ENCODE data around the gene RPL6. TPM values are rescaled to one million over a fixed set of nuclear protein-coding genes. Genes with fewer than 3 reads are reported as not detected.

RPL6 gene
- total and polyA plus RNA-seq, 3 donors from 2014 or later, result 343 to 600 (median 498) TPM

- no peaks in the 10 kb centered on the region for H3K4me1 ChIP-seq
- TF ChIP-seq CTCF (IDR thresholded peaks at IDR 0.05), result no peak
- TF ChIP-seq POLR2A (IDR thresholded peaks at IDR 0.05), result no peak
- no peaks in the 10 kb centered on the region for H3K36me3 ChIP-seq (ENCODE audit: low read depth, missing control alignments)
- H3K9me3 ChIP-seq, result no peaks in the 10 kb centered on the region
- H3K27ac ChIP-seq, result no peak overlapping the region
- no peak for DNase-seq
- intact Hi-C loops (cut with DNase I; ENCODE audit: low total_unique reads), result no loop called here
- WGBS, 2 donors, result 89 to 99% methylated on average over 4 of the region's 4 CpGs
- no peak overlapping the region for H3K4me3 ChIP-seq
- H3K27me3 ChIP-seq, result no peaks in the 10 kb centered on the region
Measured at GRCh38 chr12:112361271-112361670, 48.1 kb downstream of the RPL6 start.

- Histone ChIP-seq H3K27ac (no peak overlapping the region), H3K4me1 (no peaks in the 10 kb centered on the region), H3K36me3 (ENCODE audit: low read depth, missing control alignments) (no peaks in the 10 kb centered on the region), H3K4me3 (no peak overlapping the region), H3K9me3 (no peaks in the 10 kb centered on the region), H3K27me3 (no peaks in the 10 kb centered on the region)
- intact Hi-C loops (cut with DNase I; ENCODE audit: low total_unique reads), result no loop called here
- WGBS, 2 donors, result 91 to 93% methylated on average over 4 of the region's 4 CpGs
- TF ChIP-seq POLR2A (IDR thresholded peaks at IDR 0.05) (no peak), CTCF (IDR thresholded peaks at IDR 0.05) (no peak)
- DNase-seq, result no peak
Measured at GRCh38 chr12:112359290-112359689, 50.1 kb downstream of the RPL6 start.

- Histone ChIP-seq H3K4me3 (no peak overlapping the region), H3K36me3 (ENCODE audit: low read depth, missing control alignments) (no peaks in the 10 kb centered on the region), H3K27ac (no peak overlapping the region), H3K4me1 (no peaks in the 10 kb centered on the region), H3K27me3 (no peaks in the 10 kb centered on the region), H3K9me3 (no peaks in the 10 kb centered on the region)
- TF ChIP-seq CTCF (IDR thresholded peaks at IDR 0.05), result no peak
- no peak for TF ChIP-seq POLR2A (IDR thresholded peaks at IDR 0.05)
- no peak for DNase-seq
- WGBS, 2 donors, result 44 to 61% methylated on average over 2 of the region's 2 CpGs
- intact Hi-C loops (cut with DNase I; ENCODE audit: low total_unique reads), result no loop called here
Measured at GRCh38 chr12:112357214-112357613, 52.2 kb downstream of the RPL6 start.

Other genes starting within 250 kb of the RPL6 start
- gene HECTD4, start 27.2 kb downstream of the RPL6 start, total RNA-seq, result 10 to 100 TPM; 68.8 to 91.8 TPM
- gene HECTD4, start 27.2 kb downstream of the RPL6 start, polyA plus RNA-seq (ENCODE audit: insufficient read depth, low read depth, low replicate concordance), result 49.6 TPM
- gene PTPN11, start 9.3 kb upstream of the RPL6 start, total RNA-seq, result 10 to 100 TPM; 49.4 to 53.0 TPM
- gene PTPN11, start 9.3 kb upstream of the RPL6 start, polyA plus RNA-seq (ENCODE audit: insufficient read depth, low read depth, low replicate concordance), result 32.0 TPM